A549 treated with Hydrocortisone at 1 μM for 4 hours (cell line): ENCODE data around the gene TIMMDC1. TPM values are rescaled to one million over a fixed set of nuclear protein-coding genes. Genes with fewer than 3 reads are reported as not detected.

Experiments
- total RNA-seq: library from RNA; stranded (reverse); fragments of 200-300 nt; extraction: Qiagen RNA extraction; gene quantifications from 5 replicates; pipeline ENCODE4 v1.2.3, GENCODE V29; 2022

TIMMDC1 gene
- total RNA-seq = 61.0 to 83.4 TPM (median 79.4 TPM) in 5 replicates

GRCh38 chr3:119498186-119499011, at the start of gene TIMMDC1:
Gene TIMMDC1 (plus strand): TSS chr3:119498547. CDS start chr3:119498734, 187 bp downstream.

GRCh38 chr3:119463171-119464169, 34.9 kb upstream of the TIMMDC1 start, which contains the start of gene TMEM39A:
Gene TMEM39A (minus strand): TSS chr3:119463615. CDS start chr3:119462074, 1,541 bp downstream.

GRCh38 chr3:119559441-119559963, 61.2 kb downstream of the TIMMDC1 start, which contains the start of gene CD80:
Gene CD80 (minus strand): TSS chr3:119559614. CDS start chr3:119557728, 1,886 bp downstream.

Other genes starting within 250 kb of the TIMMDC1 start
- 0.75 to 1.6 TPM (median 1.2 TPM) in 5 replicates for gene ARHGAP31, start 204.2 kb upstream of the TIMMDC1 start, total RNA-seq
- 20.8 to 26.1 TPM (median 23.6 TPM) in 5 replicates for gene TMEM39A, start 34.9 kb upstream of the TIMMDC1 start, total RNA-seq
- gene POGLUT1, start 29.6 kb upstream of the TIMMDC1 start, total RNA-seq = 7.1 to 10.7 TPM (median 9.1 TPM) in 5 replicates
- not detected in 5 replicates for gene CD80, start 61.1 kb downstream of the TIMMDC1 start, total RNA-seq
- gene ADPRH, start 80.9 kb downstream of the TIMMDC1 start, total RNA-seq = 2.8 to 3.2 TPM (median 3.0 TPM) in 5 replicates
- gene PLA1A, start 99.3 kb downstream of the TIMMDC1 start, total RNA-seq = 0.25 to 0.51 TPM (median 0.43 TPM) in 5 replicates
- 0.10 to 0.82 TPM (median 0.36 TPM) in 5 replicates for gene POPDC2, start 162.0 kb downstream of the TIMMDC1 start, total RNA-seq
- 97.2 to 119 TPM (median 97.6 TPM) in 5 replicates for gene COX17, start 178.9 kb downstream of the TIMMDC1 start, total RNA-seq
- gene CFAP91, start 204.5 kb downstream of the TIMMDC1 start, total RNA-seq = 0.09 to 0.62 TPM (median 0.21 TPM) in 5 replicates